ENCODE data around the gene ALX4.

ALX4 gene

DNA sequence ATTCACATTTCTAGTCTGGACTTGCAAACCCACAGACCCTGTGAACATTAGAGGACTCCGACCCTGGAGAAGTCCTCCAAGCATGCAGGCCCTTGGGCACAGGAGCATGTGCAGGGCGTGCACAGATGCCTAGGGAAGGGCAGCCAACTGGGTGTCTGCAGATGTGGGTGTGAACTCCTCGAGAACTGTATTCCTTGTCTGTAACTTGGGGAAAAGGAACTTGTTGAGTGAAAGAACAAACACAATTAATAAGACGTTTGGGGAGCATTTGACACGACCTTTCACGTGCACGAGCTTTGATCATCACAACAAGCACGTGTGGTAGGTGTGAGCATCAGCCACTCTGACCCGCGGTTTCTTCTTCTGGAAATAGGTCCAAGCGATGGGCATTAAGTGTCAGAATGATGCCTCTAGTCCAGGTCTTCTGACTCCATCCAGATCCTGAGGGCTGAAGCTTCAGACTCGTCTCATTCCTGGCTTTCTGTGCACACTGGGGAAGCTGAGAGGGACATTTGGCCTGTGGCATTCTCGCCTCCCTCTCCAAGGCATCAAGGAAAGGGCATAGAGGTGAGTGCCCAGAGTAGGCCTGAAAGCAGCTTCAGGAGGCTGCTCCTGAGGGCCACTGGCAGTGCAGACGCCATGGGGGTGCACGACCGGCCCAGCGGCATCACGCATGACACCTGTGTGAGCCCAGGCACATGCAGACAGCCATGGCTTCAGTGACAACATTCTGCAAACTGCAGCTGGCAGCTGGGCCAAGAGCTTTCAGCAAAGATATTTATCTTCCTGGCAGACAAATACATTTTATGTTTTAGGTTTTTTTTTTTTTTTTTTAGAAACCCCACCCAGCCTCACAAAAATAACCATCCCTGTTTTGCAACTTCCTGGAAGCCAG lies 32.5 kb downstream of the ALX4 start:
- Mint-ChIP-seq H3K36me3 (ENCODE audit: low read depth) (no peaks in the 10 kb centered on the region), H3K27me3 (peaks cover 4% of the 10 kb centered on the region), H3K4me1 (ENCODE audit: low read depth) (no peaks in the 10 kb centered on the region), H3K9me3 (no peaks in the 10 kb centered on the region), H3K4me3 (no peak overlapping the region), H3K27ac (no peak overlapping the region)

DNA sequence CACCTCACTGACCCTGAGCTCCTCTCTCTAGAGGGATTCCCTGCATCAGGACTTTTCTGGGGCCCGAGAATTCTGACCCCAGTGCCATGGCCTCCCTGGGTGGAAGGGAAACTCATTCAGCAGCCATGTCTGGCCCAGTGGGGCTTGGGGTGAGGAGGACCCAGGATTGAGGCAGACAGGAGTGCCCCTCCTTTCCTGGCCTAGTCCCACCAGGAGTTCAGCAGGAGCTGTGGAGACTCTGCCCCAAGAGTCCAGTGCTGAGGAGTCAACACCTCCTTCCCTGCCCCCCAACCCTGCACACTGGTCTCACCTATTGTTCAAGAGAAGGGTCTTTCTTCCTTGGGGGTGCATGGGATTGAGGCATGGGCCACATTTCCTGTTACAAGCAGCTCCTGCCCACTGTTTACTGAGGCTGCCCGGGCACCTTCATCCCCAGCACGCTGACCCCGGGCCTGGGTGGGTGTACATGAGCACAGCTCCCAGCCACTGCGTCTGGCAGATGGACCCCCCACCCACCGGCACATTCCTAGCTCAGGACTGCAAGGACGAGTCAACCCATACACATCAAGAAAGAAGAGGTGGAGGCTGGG lies 33.9 kb downstream of the ALX4 start:
- Mint-ChIP-seq H3K36me3 (ENCODE audit: low read depth) (no peaks in the 10 kb centered on the region), H3K27me3 (peaks cover 2% of the 10 kb centered on the region), H3K4me1 (ENCODE audit: low read depth) (no peaks in the 10 kb centered on the region), H3K27ac (no peak overlapping the region), H3K9me3 (no peaks in the 10 kb centered on the region), H3K4me3 (no peak overlapping the region)

DNA sequence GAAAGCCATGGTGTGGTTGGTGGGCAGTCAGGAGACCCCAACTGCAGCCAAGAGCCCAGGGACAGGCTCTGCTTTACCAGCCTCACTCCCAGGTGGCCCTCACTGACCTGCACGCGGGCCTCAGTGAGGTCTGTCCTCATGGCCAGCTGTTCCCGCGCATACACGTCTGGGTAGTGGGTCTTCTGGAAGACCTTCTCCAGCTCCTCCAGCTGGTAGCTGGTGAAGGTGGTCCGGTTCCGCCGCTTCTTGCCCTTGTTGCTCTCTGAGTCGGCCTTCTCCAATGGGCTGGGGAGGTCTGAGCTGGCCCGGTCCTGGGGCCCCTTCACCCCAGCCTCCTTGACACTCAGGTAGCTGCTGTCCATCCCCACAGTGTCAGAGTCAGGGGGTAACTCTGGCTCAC lies 34.7 kb downstream of the ALX4 start:
- Mint-ChIP-seq H3K36me3 (ENCODE audit: low read depth) (no peaks in the 10 kb centered on the region), H3K9me3 (no peaks in the 10 kb centered on the region), H3K27me3 (no peaks in the 10 kb centered on the region), H3K27ac (no peak overlapping the region), H3K4me3 (no peak overlapping the region), H3K4me1 (ENCODE audit: low read depth) (no peaks in the 10 kb centered on the region)

DNA sequence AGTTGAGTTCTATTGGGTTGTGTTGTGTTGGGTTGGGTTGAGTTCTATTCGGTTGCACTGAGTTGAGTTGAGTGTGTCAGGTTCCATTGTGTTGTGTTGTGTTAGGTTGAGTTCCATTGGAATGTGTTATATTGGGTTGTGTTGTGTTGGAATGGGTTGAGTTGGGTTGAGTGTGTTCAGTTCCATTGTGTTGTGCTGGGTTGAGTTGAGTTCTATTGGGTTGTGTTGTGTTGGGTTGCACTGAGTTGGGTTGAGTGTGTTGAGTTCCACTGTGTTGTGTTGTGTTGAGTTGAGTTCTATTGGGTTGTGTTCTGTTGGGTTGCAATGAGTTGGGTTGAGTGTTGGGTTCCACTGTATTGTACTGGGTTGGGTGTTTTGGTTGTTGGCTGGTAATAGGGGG lies 35.5 kb downstream of the ALX4 start:
- Mint-ChIP-seq H3K27ac (no peak overlapping the region), H3K9me3 (no peaks in the 10 kb centered on the region), H3K4me1 (ENCODE audit: low read depth) (no peaks in the 10 kb centered on the region), H3K27me3 (no peaks in the 10 kb centered on the region), H3K36me3 (ENCODE audit: low read depth) (no peaks in the 10 kb centered on the region), H3K4me3 (no peak overlapping the region)

DNA sequence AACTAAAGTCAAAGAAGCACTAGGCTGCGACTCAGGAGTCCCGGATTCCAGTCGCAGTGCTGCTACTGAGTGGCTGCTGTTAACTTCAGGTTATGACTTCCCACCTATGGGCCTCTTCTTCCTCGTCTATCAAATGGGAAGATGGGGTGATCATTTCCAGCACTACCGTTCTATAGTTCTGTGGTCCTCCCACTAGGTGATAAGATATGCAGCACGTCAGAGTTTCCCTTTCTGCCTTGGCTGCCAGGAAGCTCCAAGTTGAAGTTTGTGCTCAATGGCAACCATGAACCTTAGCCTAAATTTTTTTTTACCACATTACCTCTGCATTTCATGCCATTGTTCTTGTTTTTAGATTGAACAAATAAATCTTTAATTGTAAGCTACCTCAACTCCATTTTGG lies 38.7 kb downstream of the ALX4 start:
- Mint-ChIP-seq H3K4me1 (ENCODE audit: low read depth) (no peaks in the 10 kb centered on the region), H3K27ac (no peak overlapping the region), H3K36me3 (ENCODE audit: low read depth) (no peaks in the 10 kb centered on the region), H3K4me3 (no peak overlapping the region), H3K9me3 (no peaks in the 10 kb centered on the region), H3K27me3 (no peaks in the 10 kb centered on the region)

DNA sequence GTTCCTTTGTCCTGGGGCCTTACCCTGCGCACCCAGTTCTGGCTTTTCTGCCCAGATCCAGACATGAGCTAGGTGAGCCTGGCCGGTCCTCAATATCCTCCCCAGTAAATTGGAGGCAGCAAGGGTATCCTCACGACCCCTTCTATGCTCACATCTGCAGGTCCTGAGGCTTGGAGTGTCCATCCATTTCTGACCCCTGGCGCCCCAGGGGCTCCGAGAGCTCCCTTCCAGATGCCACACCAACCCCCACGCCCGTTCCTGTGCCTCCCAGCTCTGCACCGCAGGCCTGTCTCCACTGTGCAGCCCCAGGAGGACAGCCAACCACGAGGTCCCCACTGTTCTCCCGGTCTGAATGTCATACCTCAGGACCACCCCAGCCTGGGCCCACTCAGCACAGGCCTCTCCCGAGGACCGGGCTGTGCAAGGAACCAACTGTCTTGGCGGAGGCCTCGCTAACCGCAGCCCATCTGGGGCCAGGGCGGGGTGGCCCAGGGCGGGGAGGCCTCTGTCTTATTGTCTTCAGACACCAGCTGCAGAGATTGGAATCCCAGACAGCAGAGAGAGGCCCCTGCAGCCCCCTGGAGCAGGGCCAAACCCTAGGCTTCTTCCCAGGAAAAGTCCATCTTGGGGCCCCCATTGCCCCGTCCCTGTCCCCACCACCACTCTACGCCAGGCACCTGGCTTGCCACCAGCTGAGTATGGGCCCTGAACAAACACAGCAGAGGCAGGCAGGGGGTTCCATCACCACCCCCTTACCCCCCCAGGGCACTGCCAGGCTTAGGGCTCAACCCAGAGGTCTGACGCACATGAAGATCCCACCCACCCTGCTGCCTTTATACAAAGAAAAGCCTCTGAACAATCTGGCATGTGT lies 39.3 kb downstream of the ALX4 start:
- Mint-ChIP-seq H3K27ac (no peak overlapping the region), H3K36me3 (ENCODE audit: low read depth) (no peaks in the 10 kb centered on the region), H3K27me3 (no peaks in the 10 kb centered on the region), H3K9me3 (no peaks in the 10 kb centered on the region), H3K4me3 (no peak overlapping the region), H3K4me1 (ENCODE audit: low read depth) (no peaks in the 10 kb centered on the region)

DNA sequence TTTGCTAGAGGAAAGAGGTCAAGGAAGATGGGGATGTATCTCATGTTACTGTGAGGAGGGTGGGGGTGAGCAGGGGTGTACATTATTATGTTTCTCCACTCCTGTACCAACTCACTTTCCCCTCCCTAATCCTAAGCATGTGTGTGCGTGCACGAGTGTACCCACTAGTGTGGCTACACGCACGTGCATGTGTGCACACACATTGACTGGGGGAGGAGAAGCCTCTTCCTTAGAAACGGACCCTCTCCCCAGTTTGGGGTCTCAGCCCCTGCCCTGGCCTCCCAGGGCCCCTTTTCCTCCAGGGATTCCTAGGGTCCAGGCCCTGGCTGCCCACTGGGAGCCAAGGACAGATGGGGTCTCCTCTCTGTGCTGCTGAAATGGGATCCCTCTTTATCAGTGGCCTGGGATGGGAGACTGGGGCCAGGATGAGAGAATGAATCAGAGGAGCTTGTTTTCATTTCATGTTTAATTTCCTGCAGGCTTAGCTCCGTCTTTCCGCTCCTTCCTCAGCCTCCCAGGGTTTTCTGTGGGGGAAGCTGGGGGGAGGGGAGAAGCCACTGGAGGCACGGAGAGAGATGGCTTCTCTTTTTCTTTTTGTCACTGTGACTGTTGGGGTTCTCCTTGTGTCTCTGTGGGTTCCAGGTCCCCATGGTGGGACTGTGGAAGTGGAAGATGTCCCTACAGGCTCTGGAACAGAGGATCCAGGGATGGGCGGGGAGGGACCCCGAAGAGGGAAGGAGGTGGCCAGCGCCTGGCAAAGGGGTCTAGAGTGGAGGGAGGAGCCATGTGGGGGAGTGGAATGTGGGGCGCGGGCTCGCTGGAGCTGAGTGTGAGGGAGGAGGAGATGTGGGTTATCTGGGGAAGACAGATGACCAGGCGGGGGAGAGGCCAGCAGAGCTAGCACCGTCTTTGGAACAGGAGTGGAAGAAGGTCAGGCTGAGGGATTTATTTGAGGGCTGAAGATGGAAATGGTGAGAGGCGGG lies 40.3 kb downstream of the ALX4 start:
- no peak overlapping the region for H3K4me3 Mint-ChIP-seq

DNA sequence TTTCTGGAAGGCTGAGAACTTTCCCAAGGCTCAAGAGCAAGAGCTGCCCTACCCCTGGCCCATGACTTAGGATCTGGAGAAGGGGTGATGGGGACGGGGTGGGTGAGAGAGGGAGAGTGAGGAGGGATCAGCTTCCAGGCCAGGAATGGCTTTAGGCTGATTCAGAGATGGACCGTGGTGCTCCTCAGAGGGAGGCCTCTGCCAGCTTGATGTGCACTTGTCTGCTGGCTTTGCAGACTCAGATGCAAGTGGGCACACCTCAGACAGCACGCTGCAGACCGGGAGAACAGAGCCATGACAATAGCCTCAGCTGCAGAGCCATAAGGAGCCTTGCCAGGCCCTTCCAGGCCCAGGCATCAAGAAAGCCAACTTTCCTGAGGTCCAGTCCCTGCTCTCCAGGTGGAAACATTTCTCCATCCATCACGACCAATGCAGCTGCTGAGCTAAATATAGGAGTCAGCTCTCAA lies 41.3 kb downstream of the ALX4 start:
- H3K27me3 Mint-ChIP-seq = no peaks in the 10 kb centered on the region
- H3K36me3 Mint-ChIP-seq (ENCODE audit: low read depth) = no peaks in the 10 kb centered on the region
- no peaks in the 10 kb centered on the region for H3K9me3 Mint-ChIP-seq
- H3K4me3 Mint-ChIP-seq = no peak overlapping the region
- H3K4me1 Mint-ChIP-seq (ENCODE audit: low read depth) = no peaks in the 10 kb centered on the region
- no peak overlapping the region for H3K27ac Mint-ChIP-seq

More for the DNA sequence above, 40.3 kb downstream of the ALX4 start:
- Mint-ChIP-seq H3K4me1 (ENCODE audit: low read depth) (no peaks in the 10 kb centered on the region), H3K27ac (no peak overlapping the region), H3K27me3 (no peaks in the 10 kb centered on the region), H3K9me3 (no peaks in the 10 kb centered on the region), H3K36me3 (ENCODE audit: low read depth) (no peaks in the 10 kb centered on the region)

DNA sequence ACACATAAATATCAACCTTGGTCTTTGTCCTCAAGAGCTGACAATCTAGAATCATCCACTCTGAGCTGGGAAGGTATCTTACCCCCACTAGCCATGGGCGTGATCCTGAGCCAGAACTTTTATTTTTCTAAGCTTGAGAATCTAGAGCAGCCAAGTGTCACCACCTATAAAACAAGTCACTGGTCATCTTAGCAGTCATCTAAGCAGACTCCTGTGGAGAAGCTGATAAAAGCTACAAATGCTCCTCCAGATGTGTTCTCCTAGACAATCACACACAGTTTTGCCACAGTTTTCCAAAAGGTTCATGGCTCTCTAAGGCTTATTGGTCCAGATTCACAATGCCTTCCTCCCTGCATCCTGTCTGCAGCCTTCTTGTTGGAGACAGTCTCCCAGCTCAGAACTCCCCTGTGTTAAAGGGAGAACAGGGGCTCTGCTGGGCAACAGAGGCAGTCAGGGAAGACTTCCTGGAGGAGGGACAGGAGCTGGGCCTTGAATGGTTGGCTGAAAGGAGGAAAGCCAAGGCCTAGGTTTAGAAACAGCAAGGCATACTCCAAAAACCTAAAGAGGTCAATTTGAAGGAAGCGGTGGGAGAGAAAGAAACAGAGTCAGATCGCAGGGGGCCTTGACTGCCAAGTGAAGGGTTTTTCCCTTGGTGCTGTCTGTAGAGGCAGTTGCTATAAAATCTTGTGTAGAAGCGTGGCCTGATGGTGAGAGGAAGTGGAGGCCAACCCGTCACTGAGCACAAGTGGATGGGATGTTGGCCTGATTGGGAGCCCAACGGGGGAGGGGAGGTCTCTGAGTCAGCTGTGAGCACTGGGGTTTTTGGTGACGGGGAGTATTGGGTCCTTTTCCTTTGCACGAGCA lies 42.0 kb downstream of the ALX4 start:
- Mint-ChIP-seq H3K36me3 (ENCODE audit: low read depth) (no peaks in the 10 kb centered on the region), H3K27me3 (no peaks in the 10 kb centered on the region), H3K9me3 (no peaks in the 10 kb centered on the region), H3K4me3 (no peak overlapping the region), H3K27ac (no peak overlapping the region), H3K4me1 (ENCODE audit: low read depth) (no peaks in the 10 kb centered on the region)

DNA sequence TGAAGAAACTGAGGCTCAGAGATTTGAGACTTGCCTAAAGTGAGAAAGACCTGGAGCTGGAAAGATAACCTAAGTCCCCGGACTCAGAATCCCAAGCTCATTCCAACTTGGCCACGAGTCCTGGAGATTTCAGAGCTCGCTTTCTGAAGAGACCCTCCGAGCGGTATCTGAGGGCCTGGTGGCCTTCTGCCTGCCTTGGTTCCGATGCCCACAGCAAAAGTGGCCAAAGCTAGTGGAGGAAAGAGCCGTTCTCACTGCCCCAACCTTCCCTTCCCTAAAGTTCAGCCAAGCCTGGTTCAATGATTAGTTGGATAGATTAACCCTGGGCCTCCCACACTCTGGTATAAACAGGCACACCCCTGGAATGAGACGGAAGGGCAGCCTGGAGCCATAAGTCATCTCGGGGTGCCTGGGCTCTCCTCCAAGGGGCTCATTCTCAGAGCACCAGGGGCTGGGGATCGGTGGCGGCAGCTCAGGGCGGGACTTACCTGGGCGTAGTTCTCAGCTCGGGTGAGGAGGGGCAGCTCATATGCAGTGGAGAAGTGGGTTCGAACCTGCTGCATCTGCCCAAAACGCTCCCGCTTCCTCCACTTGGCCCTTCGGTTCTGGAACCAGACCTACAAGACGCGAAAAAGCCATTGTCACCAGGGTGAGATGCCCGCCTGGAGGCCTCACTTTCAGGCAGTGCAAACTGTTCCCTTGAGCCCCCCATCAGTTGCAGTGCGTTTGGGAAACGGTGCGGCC lies 42.8 kb downstream of the ALX4 start:
- no peaks in the 10 kb centered on the region for H3K4me1 Mint-ChIP-seq (ENCODE audit: low read depth)
- H3K27me3 Mint-ChIP-seq = no peaks in the 10 kb centered on the region
- H3K27ac Mint-ChIP-seq = no peak overlapping the region
- no peaks in the 10 kb centered on the region for H3K36me3 Mint-ChIP-seq (ENCODE audit: low read depth)
- H3K9me3 Mint-ChIP-seq = no peaks in the 10 kb centered on the region
- no peak overlapping the region for H3K4me3 Mint-ChIP-seq

DNA sequence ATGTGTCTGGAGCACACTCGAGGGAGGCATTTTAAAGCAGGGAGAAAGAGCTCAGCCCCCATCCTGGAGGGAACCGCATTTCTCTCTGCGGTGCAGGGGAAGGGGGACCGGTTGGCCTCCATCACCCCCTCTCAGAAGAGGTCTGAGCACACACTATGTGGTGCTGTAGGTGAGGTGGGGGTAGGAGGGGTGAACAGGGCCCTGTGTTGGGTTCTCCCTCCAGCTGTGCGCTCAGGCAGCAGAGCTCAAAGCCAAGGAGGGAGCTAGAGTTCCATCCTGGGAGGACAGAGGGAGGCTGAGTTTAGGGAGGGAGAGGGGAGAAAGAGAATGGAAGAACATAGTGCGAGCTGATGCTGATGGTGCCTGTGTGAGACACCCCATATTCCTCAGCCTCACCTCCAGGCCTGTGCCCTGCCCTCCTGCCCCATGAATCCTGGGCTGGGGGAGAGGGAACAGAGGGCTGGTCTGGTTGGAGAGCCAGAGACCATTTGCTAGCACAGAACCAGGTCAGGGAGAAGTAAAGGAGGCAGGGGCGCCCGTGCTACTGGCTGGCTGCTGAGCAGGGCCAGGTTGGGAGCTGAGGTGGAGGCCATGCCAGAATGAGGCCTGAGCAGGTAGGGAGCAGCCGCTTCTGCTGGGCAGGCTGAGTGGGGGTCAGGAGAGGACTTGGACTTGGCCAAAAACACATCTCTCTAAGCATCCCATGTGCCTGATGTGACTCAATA lies 43.7 kb downstream of the ALX4 start:
- H3K36me3 Mint-ChIP-seq (ENCODE audit: low read depth) = no peaks in the 10 kb centered on the region
- H3K27ac Mint-ChIP-seq = no peak overlapping the region
- no peak overlapping the region for H3K4me3 Mint-ChIP-seq
- no peaks in the 10 kb centered on the region for H3K4me1 Mint-ChIP-seq (ENCODE audit: low read depth)
- no peaks in the 10 kb centered on the region for H3K9me3 Mint-ChIP-seq
- H3K27me3 Mint-ChIP-seq = no peaks in the 10 kb centered on the region

DNA sequence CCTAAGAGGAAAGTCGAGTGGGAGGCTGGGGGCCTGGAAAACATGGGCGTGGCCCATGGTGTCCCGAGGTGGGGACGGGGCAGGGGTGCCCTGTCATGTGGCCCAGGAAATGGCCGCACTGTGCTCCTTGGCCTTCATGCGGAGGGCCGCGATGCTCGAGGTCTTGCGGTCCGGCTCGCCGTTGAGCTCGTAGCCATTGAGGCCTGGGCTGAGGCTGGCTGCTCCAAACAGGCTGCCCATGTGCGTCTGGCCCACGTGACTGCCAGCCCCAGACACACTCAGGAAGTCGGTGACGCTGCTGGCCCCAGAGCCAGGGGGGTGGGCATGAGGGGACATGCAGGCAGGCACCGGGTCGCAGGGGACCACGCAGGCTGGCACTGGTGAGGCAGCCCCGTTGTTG lies 45.2 kb downstream of the ALX4 start:
- Mint-ChIP-seq H3K27ac (no peak overlapping the region), H3K27me3 (no peaks in the 10 kb centered on the region), H3K4me1 (ENCODE audit: low read depth) (no peaks in the 10 kb centered on the region), H3K4me3 (no peak overlapping the region), H3K36me3 (ENCODE audit: low read depth) (no peaks in the 10 kb centered on the region), H3K9me3 (no peaks in the 10 kb centered on the region)

DNA sequence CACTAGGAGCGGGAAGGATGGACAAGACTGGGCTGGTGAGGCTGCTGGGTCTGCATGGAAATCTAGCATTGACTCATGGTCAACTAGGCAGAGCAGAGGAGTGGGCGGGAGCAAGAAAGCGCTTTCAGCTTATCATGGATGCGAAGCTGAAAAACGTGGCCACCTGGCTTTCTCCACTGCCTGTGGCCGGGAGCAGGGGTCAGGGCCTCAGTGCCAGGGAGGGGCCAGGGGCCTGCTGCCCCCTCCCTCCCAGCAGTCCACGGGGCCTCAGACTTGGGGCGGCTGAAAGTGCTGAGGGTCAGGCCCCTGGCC lies 45.5 kb downstream of the ALX4 start:
- Mint-ChIP-seq H3K27ac (no peak overlapping the region), H3K4me3 (no peak overlapping the region), H3K36me3 (ENCODE audit: low read depth) (no peaks in the 10 kb centered on the region)

More for the DNA sequence above, 45.5 kb downstream of the ALX4 start:
- H3K4me1 Mint-ChIP-seq (ENCODE audit: low read depth) = no peaks in the 10 kb centered on the region
- H3K9me3 Mint-ChIP-seq = no peaks in the 10 kb centered on the region
- H3K27me3 Mint-ChIP-seq = no peaks in the 10 kb centered on the region
